ENCODE results near the gene LACC1. TPM values are rescaled to one million over a fixed set of nuclear protein-coding genes. Genes with fewer than 3 reads are reported as not detected.

The LACC1 gene
- polyA plus RNA-seq, 1 of the 3 experiments (the other 2 are of a cell fraction): 4.2 TPM

DNA sequence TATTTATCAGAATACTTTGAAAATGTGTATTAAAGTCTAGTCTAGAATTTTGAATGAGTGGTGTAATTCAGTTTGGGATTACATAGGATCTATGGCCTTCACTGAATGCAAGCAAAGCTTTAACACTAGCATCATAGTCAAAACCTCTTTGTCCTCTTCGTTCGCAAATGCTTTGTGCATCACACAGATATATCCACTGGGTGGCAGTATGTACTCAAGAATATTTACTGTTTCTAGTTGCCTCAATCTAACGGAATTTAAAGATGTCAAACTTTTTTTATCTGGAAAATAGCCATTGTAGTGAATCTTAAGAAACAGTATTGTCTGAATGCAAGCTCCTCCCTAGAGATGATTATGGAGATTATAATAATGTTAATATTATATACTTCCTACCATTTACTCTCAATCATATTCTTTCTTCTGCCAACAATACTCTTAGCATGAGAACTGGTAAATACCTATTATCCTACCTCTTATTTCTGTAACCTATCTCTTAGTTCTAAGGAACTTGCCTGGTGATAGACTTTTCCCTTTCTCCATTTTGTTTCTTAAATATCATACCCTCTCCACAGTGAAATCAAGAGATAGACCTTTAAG is 25.8 kb downstream of the LACC1 start:
- H3F3A ChIP-seq (replicated peaks; ENCODE audit: insufficient read depth): peaks cover 8% of the 10 kb centered on the region
- peaks cover 0 to 6% of the 10 kb centered on the region in 2 experiments; a peak in 1 of 4 replicates for H3K4me1 ChIP-seq (ENCODE audit: control insufficient read depth in 1 of 2, insufficient read depth in 2 of 2, low read depth in 1 of 2, low read length in 1 of 2)
- 0% methylated on average over 3 of the region's 3 CpGs for WGBS (ENCODE audit: low lambda C conversion rate)
- no peak overlapping the region for H3K4me3 ChIP-seq (ENCODE audit: low read depth in 2 of 2, low read length in 1 of 2)
- no peak overlapping the region for H3K9ac ChIP-seq
- no peaks in the 10 kb centered on the region for H3K9me2 ChIP-seq
- H3K27me3 ChIP-seq (ENCODE audit: insufficient read depth): no peaks in the 10 kb centered on the region
- no peaks in the 10 kb centered on the region for H3K9me3 ChIP-seq
- no peaks in the 10 kb centered on the region for H3K79me2 ChIP-seq (ENCODE audit: insufficient read depth)
- H2AFZ ChIP-seq (ENCODE audit: low read depth): no peak overlapping the region
- no peak overlapping the region for H3K4me2 ChIP-seq
- ChIA-PET CTCF (interaction anchor here (0.5 to 9.6 kb wide), 63 partner anchors 9 to 1952 kb away, joined by 3 to 158 read pairs (median 4); no protein-coding TSS in a partner anchor), POLR2A (no interaction called here)
- no peaks in the 10 kb centered on the region for H3K36me3 ChIP-seq (replicated peaks in 1 of 2; ENCODE audit: control insufficient read depth in 1 of 2, insufficient read depth in 2 of 2, low read length in 1 of 2)
- peak; percentile 63 for DNase-seq
- H3K27ac ChIP-seq (ENCODE audit: low read depth in 2 of 2, low read length in 1 of 2): no peak overlapping the region
- H4K20me1 ChIP-seq (ENCODE audit: insufficient read depth): no peaks in the 10 kb centered on the region
- TF ChIP-seq, protein P1, sequence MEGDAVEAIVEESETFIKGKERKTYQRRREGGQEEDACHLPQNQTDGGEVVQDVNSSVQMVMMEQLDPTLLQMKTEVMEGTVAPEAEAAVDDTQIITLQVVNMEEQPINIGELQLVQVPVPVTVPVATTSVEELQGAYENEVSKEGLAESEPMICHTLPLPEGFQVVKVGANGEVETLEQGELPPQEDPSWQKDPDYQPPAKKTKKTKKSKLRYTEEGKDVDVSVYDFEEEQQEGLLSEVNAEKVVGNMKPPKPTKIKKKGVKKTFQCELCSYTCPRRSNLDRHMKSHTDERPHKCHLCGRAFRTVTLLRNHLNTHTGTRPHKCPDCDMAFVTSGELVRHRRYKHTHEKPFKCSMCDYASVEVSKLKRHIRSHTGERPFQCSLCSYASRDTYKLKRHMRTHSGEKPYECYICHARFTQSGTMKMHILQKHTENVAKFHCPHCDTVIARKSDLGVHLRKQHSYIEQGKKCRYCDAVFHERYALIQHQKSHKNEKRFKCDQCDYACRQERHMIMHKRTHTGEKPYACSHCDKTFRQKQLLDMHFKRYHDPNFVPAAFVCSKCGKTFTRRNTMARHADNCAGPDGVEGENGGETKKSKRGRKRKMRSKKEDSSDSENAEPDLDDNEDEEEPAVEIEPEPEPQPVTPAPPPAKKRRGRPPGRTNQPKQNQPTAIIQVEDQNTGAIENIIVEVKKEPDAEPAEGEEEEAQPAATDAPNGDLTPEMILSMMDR (IDR thresholded peaks at IDR 0.05): peak; percentile 83
- TF ChIP-seq JUND (IDR thresholded peaks at IDR 0.05) (no peak), EP300 (IDR thresholded peaks at IDR 0.05; ENCODE audit: borderline replicate concordance in 1 of 2, low read depth in 1 of 2, low read length in 1 of 2) (no peak), RAD21 (IDR thresholded peaks at IDR 0.05; ENCODE audit: low read length) (peak; percentile 93), FOXM1 (IDR thresholded peaks at IDR 0.05; ENCODE audit: low read depth) (no peak), GATA2 (CRISPR knock-in tag; IDR thresholded peaks at IDR 0.05) (no peak), RFX5 (IDR thresholded peaks at IDR 0.05; ENCODE audit: low read length) (peak; percentile 10; the same call in 1 of the 2 replicates), NFIC (IDR thresholded peaks at IDR 0.05; ENCODE audit: borderline replicate concordance) (no peak), SMC3 (IDR thresholded peaks at IDR 0.05; ENCODE audit: low read depth, low read length) (peak; percentile 79), YY1 (IDR thresholded peaks at IDR 0.05; ENCODE audit: low read depth) (no peak), TAF1 (IDR thresholded peaks at IDR 0.05; ENCODE audit: borderline replicate concordance, low read depth, low read length) (no peak), EZH2phosphoT487 (IDR thresholded peaks at IDR 0.05; ENCODE audit: borderline replicate concordance, low read depth) (no peak), SIN3A (IDR thresholded peaks at IDR 0.05; ENCODE audit: borderline replicate concordance, low read depth, low read length) (no peak)
- TF ChIP-seq, protein P2, sequence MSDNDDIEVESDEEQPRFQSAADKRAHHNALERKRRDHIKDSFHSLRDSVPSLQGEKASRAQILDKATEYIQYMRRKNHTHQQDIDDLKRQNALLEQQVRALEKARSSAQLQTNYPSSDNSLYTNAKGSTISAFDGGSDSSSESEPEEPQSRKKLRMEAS (IDR thresholded peaks at IDR 0.05; ENCODE audit: low read depth): no peak
- TF ChIP-seq, protein P3, sequence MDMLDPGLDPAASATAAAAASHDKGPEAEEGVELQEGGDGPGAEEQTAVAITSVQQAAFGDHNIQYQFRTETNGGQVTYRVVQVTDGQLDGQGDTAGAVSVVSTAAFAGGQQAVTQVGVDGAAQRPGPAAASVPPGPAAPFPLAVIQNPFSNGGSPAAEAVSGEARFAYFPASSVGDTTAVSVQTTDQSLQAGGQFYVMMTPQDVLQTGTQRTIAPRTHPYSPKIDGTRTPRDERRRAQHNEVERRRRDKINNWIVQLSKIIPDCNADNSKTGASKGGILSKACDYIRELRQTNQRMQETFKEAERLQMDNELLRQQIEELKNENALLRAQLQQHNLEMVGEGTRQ (IDR thresholded peaks at IDR 0.05; ENCODE audit: borderline replicate concordance, low read depth, low read length): no peak
- TF ChIP-seq, protein P4, sequence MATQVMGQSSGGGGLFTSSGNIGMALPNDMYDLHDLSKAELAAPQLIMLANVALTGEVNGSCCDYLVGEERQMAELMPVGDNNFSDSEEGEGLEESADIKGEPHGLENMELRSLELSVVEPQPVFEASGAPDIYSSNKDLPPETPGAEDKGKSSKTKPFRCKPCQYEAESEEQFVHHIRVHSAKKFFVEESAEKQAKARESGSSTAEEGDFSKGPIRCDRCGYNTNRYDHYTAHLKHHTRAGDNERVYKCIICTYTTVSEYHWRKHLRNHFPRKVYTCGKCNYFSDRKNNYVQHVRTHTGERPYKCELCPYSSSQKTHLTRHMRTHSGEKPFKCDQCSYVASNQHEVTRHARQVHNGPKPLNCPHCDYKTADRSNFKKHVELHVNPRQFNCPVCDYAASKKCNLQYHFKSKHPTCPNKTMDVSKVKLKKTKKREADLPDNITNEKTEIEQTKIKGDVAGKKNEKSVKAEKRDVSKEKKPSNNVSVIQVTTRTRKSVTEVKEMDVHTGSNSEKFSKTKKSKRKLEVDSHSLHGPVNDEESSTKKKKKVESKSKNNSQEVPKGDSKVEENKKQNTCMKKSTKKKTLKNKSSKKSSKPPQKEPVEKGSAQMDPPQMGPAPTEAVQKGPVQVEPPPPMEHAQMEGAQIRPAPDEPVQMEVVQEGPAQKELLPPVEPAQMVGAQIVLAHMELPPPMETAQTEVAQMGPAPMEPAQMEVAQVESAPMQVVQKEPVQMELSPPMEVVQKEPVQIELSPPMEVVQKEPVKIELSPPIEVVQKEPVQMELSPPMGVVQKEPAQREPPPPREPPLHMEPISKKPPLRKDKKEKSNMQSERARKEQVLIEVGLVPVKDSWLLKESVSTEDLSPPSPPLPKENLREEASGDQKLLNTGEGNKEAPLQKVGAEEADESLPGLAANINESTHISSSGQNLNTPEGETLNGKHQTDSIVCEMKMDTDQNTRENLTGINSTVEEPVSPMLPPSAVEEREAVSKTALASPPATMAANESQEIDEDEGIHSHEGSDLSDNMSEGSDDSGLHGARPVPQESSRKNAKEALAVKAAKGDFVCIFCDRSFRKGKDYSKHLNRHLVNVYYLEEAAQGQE (IDR thresholded peaks at IDR 0.05; ENCODE audit: low read depth, low read length): no peak
- TF ChIP-seq, protein P5, sequence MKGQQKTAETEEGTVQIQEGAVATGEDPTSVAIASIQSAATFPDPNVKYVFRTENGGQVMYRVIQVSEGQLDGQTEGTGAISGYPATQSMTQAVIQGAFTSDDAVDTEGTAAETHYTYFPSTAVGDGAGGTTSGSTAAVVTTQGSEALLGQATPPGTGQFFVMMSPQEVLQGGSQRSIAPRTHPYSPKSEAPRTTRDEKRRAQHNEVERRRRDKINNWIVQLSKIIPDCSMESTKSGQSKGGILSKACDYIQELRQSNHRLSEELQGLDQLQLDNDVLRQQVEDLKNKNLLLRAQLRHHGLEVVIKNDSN (IDR thresholded peaks at IDR 0.05; ENCODE audit: borderline replicate concordance, low read depth): no peak
- TF ChIP-seq, protein P6, sequence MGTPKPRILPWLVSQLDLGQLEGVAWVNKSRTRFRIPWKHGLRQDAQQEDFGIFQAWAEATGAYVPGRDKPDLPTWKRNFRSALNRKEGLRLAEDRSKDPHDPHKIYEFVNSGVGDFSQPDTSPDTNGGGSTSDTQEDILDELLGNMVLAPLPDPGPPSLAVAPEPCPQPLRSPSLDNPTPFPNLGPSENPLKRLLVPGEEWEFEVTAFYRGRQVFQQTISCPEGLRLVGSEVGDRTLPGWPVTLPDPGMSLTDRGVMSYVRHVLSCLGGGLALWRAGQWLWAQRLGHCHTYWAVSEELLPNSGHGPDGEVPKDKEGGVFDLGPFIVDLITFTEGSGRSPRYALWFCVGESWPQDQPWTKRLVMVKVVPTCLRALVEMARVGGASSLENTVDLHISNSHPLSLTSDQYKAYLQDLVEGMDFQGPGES (IDR thresholded peaks at IDR 0.05; ENCODE audit: low read depth, low read length): no peak
